HG03135 (cell line): Measurements from ENCODE around the gene FXYD6.
"Not testable (repeated sequence)": the region's sequence is repeated elsewhere in the genome, so short reads cannot be mapped to it uniquely, and the experiment has no call there.

ENCODE experiments used
- ATAC-seq: cut with Tn5 transposase; IDR thresholded peaks from one replicate; pipeline ENCODE4 v1.9.1; 2021; ENCODE audit warnings: mild to moderate bottlenecking, moderate library complexity; ENCODE audit not compliant: unreplicated experiment

FXYD6 gene

GRCh38 chr11:117871160-117871559 lies 5.3 kb downstream of the FXYD6 start:
- no peak for ATAC-seq

- no peak for ATAC-seq
Observed at GRCh38 chr11:117870103-117870952, 6.1 kb downstream of the FXYD6 start.

GRCh38 chr11:117869604-117870003 lies 6.9 kb downstream of the FXYD6 start:
- no peak for ATAC-seq

GRCh38 chr11:117868815-117869561 lies 7.5 kb downstream of the FXYD6 start:
- no peak for ATAC-seq

GRCh38 chr11:117868088-117868487 lies 8.4 kb downstream of the FXYD6 start:
- no peak for ATAC-seq

GRCh38 chr11:117866526-117866925 lies 9.9 kb downstream of the FXYD6 start:
- ATAC-seq, result no peak

GRCh38 chr11:117865546-117865945 lies 10.9 kb downstream of the FXYD6 start:
- not testable (repeated sequence) for ATAC-seq

GRCh38 chr11:117863383-117863782 lies 13.1 kb downstream of the FXYD6 start:
- no peak for ATAC-seq

GRCh38 chr11:117862753-117863152 lies 13.7 kb downstream of the FXYD6 start:
- no peak for ATAC-seq

- no peak for ATAC-seq
Observed at GRCh38 chr11:117862019-117862725, 14.3 kb downstream of the FXYD6 start.

- ATAC-seq, result no peak
Observed at GRCh38 chr11:117861151-117862018, 15.1 kb downstream of the FXYD6 start.

GRCh38 chr11:117860139-117860538 lies 16.3 kb downstream of the FXYD6 start:
- no peak for ATAC-seq

GRCh38 chr11:117859488-117860112 lies 16.9 kb downstream of the FXYD6 start:
- no peak for ATAC-seq

GRCh38 chr11:117859061-117859460 lies 17.4 kb downstream of the FXYD6 start:
- ATAC-seq, result no peak

- ATAC-seq, result no peak
Observed at GRCh38 chr11:117857734-117858414, 18.6 kb downstream of the FXYD6 start.

GRCh38 chr11:117855912-117856651 lies 20.4 kb downstream of the FXYD6 start:
- no peak for ATAC-seq

- no peak for ATAC-seq
Observed at GRCh38 chr11:117855186-117855845, 21.1 kb downstream of the FXYD6 start.

GRCh38 chr11:117852309-117852708 lies 24.1 kb downstream of the FXYD6 start:
- no peak for ATAC-seq
